Mucosa of descending colon (tissue), 3 donors: ENCODE measurements around the gene GALNT11. TPM values are rescaled to one million over a fixed set of nuclear protein-coding genes. Genes with fewer than 3 reads are reported as not detected.

Experiments used
- ATAC-seq: fragments of 200-7000 bp; cut with Tn5 transposase; one replicate; pipeline ENCODE4 v1.9.1; 2020; ENCODE audit warnings: mild to moderate bottlenecking, moderate library complexity
- DNase-seq, 3 donors: peaks; one replicate each; pipeline ENCODE4 v3.0.0-alpha.2; 2020
- H3K36me3 ChIP-seq: fragments of 200-600 bp; one replicate; pipeline ENCODE4 v1.8.0; 2021; ENCODE audit warnings: low read depth, mild to moderate bottlenecking
- H3K4me1 ChIP-seq: fragments of 200-600 bp; one replicate; pipeline ENCODE4 v1.8.0; 2021; ENCODE audit warnings: low read depth, mild to moderate bottlenecking
- H3K4me3 ChIP-seq: fragments of 200-600 bp; one replicate; pipeline ENCODE4 v1.8.0; 2021; ENCODE audit warnings: mild to moderate bottlenecking
- H3K9me3 ChIP-seq: fragments of 200-600 bp; one replicate; pipeline ENCODE4 v1.8.0; 2021; ENCODE audit warnings: mild to moderate bottlenecking
- CTCF ChIP-seq: fragments of 200-600 bp; IDR thresholded peaks from one replicate; pipeline ENCODE4 v1.8.0; 2022; ENCODE audit warnings: antibody characterized with exemption, mild to moderate bottlenecking
- intact Hi-C, 2 donors: fragments of 100-400 bp; cut with DNase I in 1 of 2; cut with micrococcal nuclease in 1 of 2; formaldehyde crosslinking; loops; one replicate each; pipeline versions ENCODE4 v1.11.0 to v1.11.1; 2022; cut with DNase I, micrococcal nuclease
- total RNA-seq, 3 donors: library from RNA; stranded (reverse); fragmentation: NEBNext Ultra II Directional in 2 of 3; extraction: Animal tissue kit (Norgen Biotek cat#: 25700) in 2 of 3; gene quantifications; one replicate each; pipeline versions ENCODE4 v1.2.1 to v1.2.4, GENCODE V29; 2021 to 2023
- donor health status: DM: no; HTN: no; CAD: no; lungs with moderate emphysema.
- donor health status: DM: no; HTN: no; CAD: no.
- donor health status: DM: no; HTN: yes; CAD: no.

The GALNT11 gene
- total RNA-seq, 3 donors from 2014 or later = 16.2 to 29.3 (median 21.9) TPM

GRCh38 chr7:152142976-152143595 is 117.6 kb downstream of the GALNT11 start:
- peaks cover 8% of the 10 kb centered on the region for H3K36me3 ChIP-seq
- no peak for ATAC-seq
- intact Hi-C loops = no loop called here

DNA sequence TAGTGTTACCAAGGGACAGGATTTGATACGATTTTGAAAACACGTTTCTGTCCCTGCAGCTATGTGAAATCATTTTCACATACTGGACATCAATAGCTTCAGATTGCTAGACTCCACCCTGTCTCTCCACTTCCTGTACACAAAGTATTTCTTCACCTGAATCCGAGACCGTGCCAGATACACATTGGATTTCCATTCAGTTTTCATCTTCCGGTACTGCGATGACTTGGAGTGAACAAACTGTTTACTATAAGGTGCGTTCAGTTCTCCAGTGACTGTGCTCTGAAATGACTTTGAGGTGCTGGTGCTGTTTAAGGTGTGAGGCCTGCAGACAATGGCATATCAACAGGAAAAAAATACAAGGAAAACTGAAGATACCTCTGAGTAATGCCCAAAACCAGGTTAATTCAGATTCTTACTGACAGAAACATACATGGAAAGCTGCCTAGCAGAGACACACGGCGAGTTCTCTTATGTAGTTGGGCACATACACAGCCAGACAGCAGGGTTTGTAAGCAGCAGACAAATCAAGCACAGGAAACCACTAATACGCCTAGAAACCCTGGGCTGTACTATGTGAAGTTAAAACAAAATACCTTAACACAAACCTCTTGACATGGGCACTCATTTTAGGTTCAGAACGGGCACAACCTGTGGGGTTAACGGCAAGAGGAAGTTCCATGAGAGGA is 119.2 kb downstream of the GALNT11 start:
- DNase-seq = no peak

More at GRCh38 chr7:152142976-152143595, 117.6 kb downstream of the GALNT11 start:
- Histone ChIP-seq H3K9me3 (no peaks in the 10 kb centered on the region), H3K4me1 (no peaks in the 10 kb centered on the region), H3K4me3 (no peak overlapping the region)
- no peak for DNase-seq
- no peak for TF ChIP-seq CTCF

GRCh38 chr7:152145853-152146466 is 120.5 kb downstream of the GALNT11 start:
- Histone ChIP-seq H3K9me3 (no peaks in the 10 kb centered on the region), H3K4me3 (no peak overlapping the region), H3K4me1 (no peaks in the 10 kb centered on the region), H3K36me3 (peaks cover 5% of the 10 kb centered on the region)
- peak; percentile 83 for ATAC-seq
- intact Hi-C loops = no loop called here
- peak in 1 of 3 donors; percentile 53 for DNase-seq
- TF ChIP-seq CTCF = peak; percentile 19

More for the DNA sequence above, 119.2 kb downstream of the GALNT11 start:
- ATAC-seq = peak; percentile 45
- H3K9me3 ChIP-seq = no peaks in the 10 kb centered on the region
- no peaks in the 10 kb centered on the region for H3K4me1 ChIP-seq
- H3K4me3 ChIP-seq = no peak overlapping the region
- H3K36me3 ChIP-seq = peaks cover 10% of the 10 kb centered on the region
- intact Hi-C loops = no loop called here
- no peak for TF ChIP-seq CTCF

GRCh38 chr7:152148706-152149105 is 123.2 kb downstream of the GALNT11 start:
- ATAC-seq (no peak), DNase-seq (no peak)
- no peak overlapping the region for H3K4me3 ChIP-seq
- intact Hi-C loops = no loop called here
- no peaks in the 10 kb centered on the region for H3K4me1 ChIP-seq
- no peak for TF ChIP-seq CTCF
- H3K36me3 ChIP-seq = peaks cover 9% of the 10 kb centered on the region
- no peaks in the 10 kb centered on the region for H3K9me3 ChIP-seq

- H3K36me3 ChIP-seq = peaks cover 9% of the 10 kb centered on the region
- DNase-seq = no peak
These were observed 123.9 kb downstream of the GALNT11 start for GRCh38 chr7:152149363-152149762.

More at GRCh38 chr7:152149363-152149762, 123.9 kb downstream of the GALNT11 start:
- Histone ChIP-seq H3K4me3 (no peak overlapping the region), H3K9me3 (no peaks in the 10 kb centered on the region), H3K4me1 (no peaks in the 10 kb centered on the region)
- no peak for ATAC-seq
- TF ChIP-seq CTCF = no peak
- intact Hi-C loops = no loop called here
